Glutamatergic neuron (in vitro differentiated cells): ENCODE results near the gene SLC12A8. TPM values are rescaled to one million over a fixed set of nuclear protein-coding genes. Genes with fewer than 3 reads are reported as not detected.

Experiments
- DNase-seq: peaks from one replicate; pipeline ENCODE4 v3.0.0; 2022
- H3K27ac Mint-ChIP-seq: one replicate; pipeline ENCODE4 v1.8.0; 2020; ENCODE audit warnings: mild to moderate bottlenecking, mixed read lengths, inconsistent platforms; ENCODE audit not compliant: unreplicated experiment
- H3K27me3 Mint-ChIP-seq: one replicate; pipeline ENCODE4 v1.8.0; 2020; ENCODE audit warnings: mild to moderate bottlenecking, moderate library complexity, mixed read lengths, inconsistent platforms; ENCODE audit not compliant: unreplicated experiment
- H3K36me3 Mint-ChIP-seq: one replicate; pipeline ENCODE4 v1.8.0; 2020; ENCODE audit warnings: mild to moderate bottlenecking, mixed read lengths, inconsistent platforms; ENCODE audit not compliant: unreplicated experiment
- H3K4me1 Mint-ChIP-seq: one replicate; pipeline ENCODE4 v1.8.0; 2020; ENCODE audit warnings: mild to moderate bottlenecking, low read depth, mixed read lengths, inconsistent platforms; ENCODE audit not compliant: unreplicated experiment
- H3K4me3 Mint-ChIP-seq: one replicate; pipeline ENCODE4 v1.8.0; 2020; ENCODE audit warnings: mild to moderate bottlenecking, mixed read lengths, inconsistent platforms; ENCODE audit not compliant: unreplicated experiment
- H3K9me3 Mint-ChIP-seq: one replicate; pipeline ENCODE4 v1.8.0; 2020; ENCODE audit warnings: mild to moderate bottlenecking, moderate library complexity, mixed read lengths, inconsistent platforms; ENCODE audit not compliant: unreplicated experiment
- total RNA-seq: library from RNA; stranded (reverse); fragmentation: NEBNext Ultra II Directional; extraction: Animal tissue kit (Norgen Biotek cat#: 25700); gene quantifications from one replicate; pipeline ENCODE4 v1.2.1, GENCODE V29; 2021; ENCODE audit not compliant: unreplicated experiment
- TF ChIP-seq, protein P1 (sequence below): fragments of 200-600 bp; sonication (generic); IDR thresholded peaks from one replicate; pipeline ENCODE4 v1.5.0; 2021; ENCODE audit not compliant: partially characterized antibody, unreplicated experiment

Gene SLC12A8
- total RNA-seq, 1 donor from 2014 or later = 2.4 TPM

DNA sequence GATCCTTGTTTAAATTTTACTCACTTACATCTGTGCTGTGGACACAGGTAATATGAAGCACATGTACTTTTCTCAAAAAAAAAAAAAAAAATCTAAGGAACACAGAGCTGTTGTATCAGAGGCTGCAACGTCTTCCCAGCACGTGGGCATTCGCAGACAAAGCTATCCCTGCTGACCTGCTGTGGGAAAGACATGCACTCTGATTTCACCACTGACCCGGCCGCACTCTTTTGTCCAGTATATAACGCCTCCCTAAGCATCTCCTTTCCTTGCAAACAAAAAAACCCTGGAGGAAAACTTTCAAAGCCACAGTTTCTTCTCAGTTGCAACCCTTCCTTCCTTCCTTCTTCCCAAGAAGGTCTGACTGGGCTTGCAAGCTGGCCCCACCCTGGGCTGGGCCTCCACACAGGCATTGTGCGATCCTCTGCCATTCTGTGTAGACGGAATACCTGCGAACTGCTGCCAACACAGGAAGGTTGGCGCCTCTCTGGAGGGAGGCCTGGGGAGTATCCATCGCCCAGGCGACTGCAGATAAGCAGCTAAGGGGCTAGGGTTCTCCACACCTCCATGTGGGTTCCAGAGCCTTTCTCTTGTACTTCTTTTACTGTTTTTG is 50.8 kb downstream of the SLC12A8 start:
- peaks cover 20% of the 10 kb centered on the region for H3K4me1 Mint-ChIP-seq
- no peak overlapping the region for H3K4me3 Mint-ChIP-seq
- peaks cover 4% of the 10 kb centered on the region for H3K36me3 Mint-ChIP-seq
- no peak for DNase-seq
- H3K27ac Mint-ChIP-seq = no peak overlapping the region
- H3K27me3 Mint-ChIP-seq = peaks cover 2% of the 10 kb centered on the region
- TF ChIP-seq, protein P1, sequence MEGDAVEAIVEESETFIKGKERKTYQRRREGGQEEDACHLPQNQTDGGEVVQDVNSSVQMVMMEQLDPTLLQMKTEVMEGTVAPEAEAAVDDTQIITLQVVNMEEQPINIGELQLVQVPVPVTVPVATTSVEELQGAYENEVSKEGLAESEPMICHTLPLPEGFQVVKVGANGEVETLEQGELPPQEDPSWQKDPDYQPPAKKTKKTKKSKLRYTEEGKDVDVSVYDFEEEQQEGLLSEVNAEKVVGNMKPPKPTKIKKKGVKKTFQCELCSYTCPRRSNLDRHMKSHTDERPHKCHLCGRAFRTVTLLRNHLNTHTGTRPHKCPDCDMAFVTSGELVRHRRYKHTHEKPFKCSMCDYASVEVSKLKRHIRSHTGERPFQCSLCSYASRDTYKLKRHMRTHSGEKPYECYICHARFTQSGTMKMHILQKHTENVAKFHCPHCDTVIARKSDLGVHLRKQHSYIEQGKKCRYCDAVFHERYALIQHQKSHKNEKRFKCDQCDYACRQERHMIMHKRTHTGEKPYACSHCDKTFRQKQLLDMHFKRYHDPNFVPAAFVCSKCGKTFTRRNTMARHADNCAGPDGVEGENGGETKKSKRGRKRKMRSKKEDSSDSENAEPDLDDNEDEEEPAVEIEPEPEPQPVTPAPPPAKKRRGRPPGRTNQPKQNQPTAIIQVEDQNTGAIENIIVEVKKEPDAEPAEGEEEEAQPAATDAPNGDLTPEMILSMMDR = no peak
- H3K9me3 Mint-ChIP-seq = peaks cover 2% of the 10 kb centered on the region

DNA sequence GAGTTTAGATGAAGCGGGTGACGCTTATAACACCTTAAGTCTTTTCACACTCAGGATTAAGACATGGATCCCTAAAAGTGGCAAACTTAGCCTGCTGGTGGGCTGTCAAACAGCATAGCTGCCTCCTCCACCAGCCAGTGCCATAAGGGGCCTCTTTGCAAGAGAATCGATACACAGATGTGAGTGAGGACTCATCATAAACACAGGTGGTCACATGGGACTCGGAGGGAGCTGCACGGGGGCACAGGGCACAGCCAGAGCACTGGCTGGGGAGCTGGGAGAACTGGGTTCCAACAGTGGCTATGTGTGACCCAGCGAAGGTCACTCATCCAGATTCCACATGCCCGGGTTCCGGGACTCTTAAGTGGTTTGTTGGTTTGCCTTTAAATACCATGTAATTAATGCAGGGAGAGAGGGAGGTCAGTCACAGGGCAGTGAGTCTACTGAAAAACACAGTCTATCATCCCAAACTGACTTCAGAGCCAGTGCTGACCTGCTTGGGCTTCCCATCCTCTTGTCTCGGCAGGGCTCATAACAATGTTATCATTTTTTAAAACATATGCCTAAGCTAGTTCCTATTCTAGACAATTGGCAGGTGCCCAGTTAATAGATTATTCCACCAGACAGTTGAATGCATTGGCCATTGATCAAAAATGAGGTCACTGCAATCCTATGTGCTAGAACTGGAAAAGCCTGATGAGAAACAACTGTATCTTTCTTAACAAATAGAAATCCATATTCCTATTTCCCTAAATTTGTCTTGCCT is 51.8 kb downstream of the SLC12A8 start:
- Mint-ChIP-seq H3K9me3 (peaks cover 2% of the 10 kb centered on the region), H3K4me1 (peaks cover 11% of the 10 kb centered on the region), H3K27me3 (peaks cover 2% of the 10 kb centered on the region), H3K4me3 (no peak overlapping the region), H3K36me3 (peaks cover 4% of the 10 kb centered on the region), H3K27ac (no peak overlapping the region)
- TF ChIP-seq, protein P1 = no peak
- DNase-seq = no peak

- TF ChIP-seq, protein P1 = no peak
- H3K4me1 Mint-ChIP-seq = peaks cover 19% of the 10 kb centered on the region
- DNase-seq = no peak
- no peak overlapping the region for H3K4me3 Mint-ChIP-seq
- no peaks in the 10 kb centered on the region for H3K36me3 Mint-ChIP-seq
- no peak overlapping the region for H3K27ac Mint-ChIP-seq
- peaks cover 2% of the 10 kb centered on the region for H3K27me3 Mint-ChIP-seq
- no peaks in the 10 kb centered on the region for H3K9me3 Mint-ChIP-seq
Measured at GRCh38 chr3:125157183-125157582, 55.4 kb downstream of the SLC12A8 start.

GRCh38 chr3:125156456-125156855 is 56.1 kb downstream of the SLC12A8 start:
- no peaks in the 10 kb centered on the region for H3K9me3 Mint-ChIP-seq
- no peak overlapping the region for H3K4me3 Mint-ChIP-seq
- H3K4me1 Mint-ChIP-seq = peaks cover 16% of the 10 kb centered on the region
- DNase-seq = no peak
- H3K36me3 Mint-ChIP-seq = no peaks in the 10 kb centered on the region
- H3K27me3 Mint-ChIP-seq = peaks cover 2% of the 10 kb centered on the region
- TF ChIP-seq, protein P1 = no peak
- no peak overlapping the region for H3K27ac Mint-ChIP-seq

- Mint-ChIP-seq H3K9me3 (no peaks in the 10 kb centered on the region), H3K4me3 (no peak overlapping the region), H3K36me3 (no peaks in the 10 kb centered on the region), H3K27ac (no peak overlapping the region), H3K27me3 (no peaks in the 10 kb centered on the region), H3K4me1 (peaks cover 16% of the 10 kb centered on the region)
- DNase-seq = no peak
- TF ChIP-seq, protein P1 = no peak
Measured at GRCh38 chr3:125154800-125155269, 57.7 kb downstream of the SLC12A8 start.
